HK-2 (cell line): ENCODE data around the gene FAM107B.
"Not testable (repeated sequence)": the region's sequence is repeated elsewhere in the genome, so short reads cannot be mapped to it uniquely, and the experiment has no call there.

Experiments used
- DNase-seq: peaks from one replicate; pipeline ENCODE4 v3.0.0-alpha.2; 2018; ENCODE audit not compliant: unreplicated experiment

Gene FAM107B

DNA sequence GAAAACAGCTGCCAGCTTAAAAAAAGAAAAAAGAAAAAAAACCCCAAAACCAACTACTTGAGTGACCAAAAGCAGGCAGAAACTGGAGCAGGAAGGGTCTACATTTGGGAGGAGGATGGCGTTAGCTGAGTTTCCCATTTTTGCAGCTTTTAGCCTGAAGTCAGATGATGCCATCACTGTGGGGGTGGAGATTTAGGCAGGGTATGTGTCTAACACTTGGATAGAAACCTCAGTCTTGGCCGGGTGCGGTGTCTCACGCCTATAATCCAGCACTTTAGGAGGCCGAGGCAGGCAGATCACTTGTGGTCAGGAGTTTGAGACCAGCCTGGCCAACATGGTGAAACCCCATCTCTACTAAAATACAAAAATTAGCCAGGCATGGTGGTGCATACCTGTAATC is 140.1 kb downstream of the FAM107B start:
- not testable (repeated sequence) for DNase-seq

DNA sequence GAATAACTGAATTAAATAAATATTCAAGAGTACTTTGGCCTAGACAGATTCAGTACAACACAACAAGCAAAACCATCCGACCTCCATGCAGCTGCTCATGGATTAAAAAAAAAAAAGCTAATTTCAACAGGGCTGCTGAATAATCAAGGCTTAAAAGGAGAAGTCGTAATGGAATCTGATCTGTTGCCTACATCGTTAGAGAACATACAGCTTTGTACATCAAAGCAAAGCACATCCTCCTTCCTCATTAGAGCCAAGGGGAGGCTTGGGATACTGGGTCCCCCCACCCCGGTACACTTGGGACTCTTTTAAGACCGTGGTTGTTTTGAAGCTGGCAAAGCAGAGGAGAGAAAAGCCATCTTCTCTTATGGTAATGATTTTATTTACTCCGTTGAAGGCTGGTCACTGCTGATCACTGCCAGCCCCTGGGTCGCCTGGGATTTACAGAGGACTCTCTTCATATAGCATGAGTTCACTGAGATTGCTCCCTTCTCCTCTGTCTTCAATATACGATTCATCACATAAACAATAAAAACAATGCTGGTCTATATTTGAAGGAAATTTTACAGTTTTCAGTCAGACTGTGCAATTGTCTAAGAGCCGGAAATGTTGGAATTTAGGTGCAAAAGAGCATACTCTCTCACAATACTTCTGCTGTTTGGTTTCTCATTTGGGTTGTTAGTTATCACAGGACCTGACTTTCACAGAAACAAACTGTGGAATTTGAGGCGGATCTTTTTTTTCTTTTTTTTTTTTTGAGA is 148.8 kb downstream of the FAM107B start:
- DNase-seq = no peak

DNA sequence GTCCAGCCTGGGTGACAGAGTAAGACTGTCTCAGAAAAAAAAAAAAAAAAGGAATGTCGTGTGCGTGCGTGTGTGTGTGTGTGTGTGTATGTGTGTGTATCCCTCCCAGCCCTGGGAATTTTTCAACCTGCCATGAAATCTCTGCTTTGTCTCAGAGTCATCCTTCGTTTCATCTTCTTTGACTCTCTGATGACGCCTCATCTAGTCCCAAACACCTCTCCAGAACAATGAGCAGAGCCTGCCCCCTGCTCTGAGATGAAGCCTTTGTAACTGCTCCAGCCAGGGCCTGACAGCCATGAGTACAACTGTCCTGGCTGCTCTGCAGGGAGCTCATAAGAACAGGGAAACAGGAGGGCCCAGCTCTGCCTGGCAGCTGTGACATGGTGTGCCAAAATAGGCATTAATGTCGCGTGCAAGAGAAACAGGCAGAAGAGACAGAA is 149.5 kb downstream of the FAM107B start:
- DNase-seq = no peak

DNA sequence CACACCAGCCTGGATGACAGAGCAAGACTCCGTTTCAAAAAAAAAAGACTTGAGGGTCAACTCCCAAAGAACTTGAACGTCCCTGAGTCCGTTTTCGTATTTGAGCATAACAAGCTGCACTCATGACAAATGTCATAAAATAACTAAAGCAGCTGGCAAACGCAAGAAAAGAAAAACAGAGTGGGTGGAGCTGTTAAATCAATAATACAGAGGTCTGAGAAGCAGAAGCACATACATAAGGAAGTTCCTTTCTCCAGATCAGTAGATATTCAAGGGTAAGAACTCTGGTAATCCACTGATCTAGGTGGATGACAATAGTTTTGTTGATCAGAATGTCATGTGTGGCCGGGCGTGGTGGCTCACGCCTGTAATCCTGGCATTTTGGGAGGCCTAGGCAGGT is 150.1 kb downstream of the FAM107B start:
- no peak for DNase-seq

DNA sequence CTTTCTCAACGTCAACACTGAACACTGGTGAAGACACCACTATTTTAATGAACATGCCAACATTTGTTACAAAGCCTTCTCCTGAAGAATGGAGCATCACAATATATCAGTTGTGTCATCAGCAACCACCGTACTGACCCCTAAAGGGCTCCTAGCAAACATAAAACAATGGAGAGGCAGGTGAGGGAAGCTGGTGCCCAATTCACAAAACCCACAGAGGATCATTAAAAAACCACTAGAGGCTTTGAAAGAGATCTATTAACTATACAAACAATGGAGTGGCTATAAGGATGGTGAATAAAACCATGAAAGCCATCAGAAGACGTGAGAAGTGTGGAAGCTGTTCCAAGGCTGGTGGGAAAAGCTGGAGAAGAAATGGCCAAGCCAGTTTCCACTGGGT is 150.8 kb downstream of the FAM107B start:
- no peak for DNase-seq

DNA sequence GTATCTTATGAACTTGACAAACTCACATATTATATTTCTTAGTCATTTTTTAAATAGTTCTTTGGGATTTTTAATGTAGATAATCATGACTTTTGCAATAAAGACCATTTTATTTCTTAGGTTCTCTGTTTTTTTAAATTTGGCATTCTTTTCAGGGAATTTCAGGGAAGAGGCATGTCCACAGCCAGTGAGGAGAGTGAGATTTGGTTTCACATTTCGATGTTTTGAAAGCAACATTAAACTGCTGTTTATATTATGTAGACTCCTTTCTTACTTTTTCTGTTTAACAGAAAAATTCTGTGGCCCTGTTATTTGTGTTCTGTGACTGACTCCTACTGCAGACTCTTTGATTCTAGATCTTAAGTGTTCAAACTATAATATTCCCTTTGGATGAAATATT is 153.7 kb downstream of the FAM107B start:
- no peak for DNase-seq

DNA sequence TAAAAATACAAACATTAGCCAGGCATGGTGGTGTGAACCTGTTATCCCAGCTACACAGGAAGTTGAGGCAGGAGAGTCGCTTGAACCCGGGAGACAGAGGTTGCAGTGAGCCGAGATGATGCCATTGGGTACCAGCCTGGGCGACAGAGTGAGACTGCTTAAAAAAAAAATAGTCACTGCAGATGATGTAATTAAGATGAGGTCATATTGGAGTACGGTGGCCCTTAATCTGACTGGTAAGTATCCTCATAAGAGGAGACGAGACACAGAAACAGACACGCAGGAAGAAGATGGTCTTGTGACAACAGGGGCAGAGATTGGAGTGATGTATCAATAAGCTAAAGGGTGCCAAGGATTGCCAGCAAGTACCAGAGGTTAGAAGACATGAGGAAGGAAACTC is 156.0 kb downstream of the FAM107B start:
- DNase-seq = no peak

DNA sequence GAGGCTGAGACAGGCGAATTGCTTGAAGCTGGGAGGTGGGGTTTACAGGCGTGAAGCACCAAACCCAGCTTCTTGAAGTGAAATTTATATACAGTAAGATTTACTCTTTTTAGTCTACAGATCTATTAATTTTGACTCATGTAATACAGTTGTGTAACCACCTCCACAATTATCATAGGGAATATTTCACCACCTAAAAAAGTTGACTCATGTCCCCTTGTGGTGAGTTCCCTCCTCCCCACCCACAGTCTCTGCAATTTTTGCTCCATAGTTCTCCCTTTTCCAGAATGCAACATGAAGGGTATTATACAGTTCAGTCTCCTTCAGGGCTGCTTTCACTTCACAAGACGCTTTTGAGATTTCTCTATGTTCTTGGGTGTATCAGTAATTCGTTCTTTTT is 156.8 kb downstream of the FAM107B start:
- no peak for DNase-seq

DNA sequence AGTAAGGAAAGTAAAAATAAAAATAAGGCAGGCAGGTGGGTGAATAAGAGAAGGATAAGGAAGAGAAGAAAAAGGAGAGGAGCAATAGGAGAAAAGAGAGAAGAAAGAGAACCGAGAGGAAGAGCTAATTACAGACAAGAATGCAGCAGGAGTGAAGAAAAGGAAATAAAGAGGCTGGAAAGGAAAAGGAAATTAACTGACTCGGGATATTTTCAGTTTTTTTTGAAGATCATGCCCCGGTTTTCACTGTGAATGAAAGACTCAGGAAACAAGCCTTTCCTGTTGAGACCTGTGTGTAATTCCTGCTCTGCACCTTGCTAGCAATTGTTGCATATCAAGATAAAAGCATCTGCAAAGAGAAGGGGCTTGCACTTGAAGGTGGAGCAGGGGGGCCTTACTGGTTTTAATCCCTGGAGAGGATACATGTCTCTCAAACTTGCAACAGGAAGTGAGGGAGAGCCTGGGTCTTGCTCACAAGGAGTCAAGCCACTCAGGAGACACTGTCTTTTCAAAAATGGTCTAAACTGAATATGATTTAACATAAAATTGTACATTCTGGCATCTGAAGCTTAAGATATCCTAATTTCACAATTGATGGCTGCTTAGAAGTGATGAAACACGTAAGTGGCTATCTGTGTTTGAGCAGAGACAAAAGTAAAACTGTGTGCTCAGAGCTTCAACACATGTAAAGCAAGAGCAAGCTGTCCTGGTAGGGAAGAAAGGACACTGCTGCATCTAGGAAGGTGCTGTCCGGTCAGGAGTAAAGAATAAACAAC is 157.6 kb downstream of the FAM107B start:
- no peak for DNase-seq

DNA sequence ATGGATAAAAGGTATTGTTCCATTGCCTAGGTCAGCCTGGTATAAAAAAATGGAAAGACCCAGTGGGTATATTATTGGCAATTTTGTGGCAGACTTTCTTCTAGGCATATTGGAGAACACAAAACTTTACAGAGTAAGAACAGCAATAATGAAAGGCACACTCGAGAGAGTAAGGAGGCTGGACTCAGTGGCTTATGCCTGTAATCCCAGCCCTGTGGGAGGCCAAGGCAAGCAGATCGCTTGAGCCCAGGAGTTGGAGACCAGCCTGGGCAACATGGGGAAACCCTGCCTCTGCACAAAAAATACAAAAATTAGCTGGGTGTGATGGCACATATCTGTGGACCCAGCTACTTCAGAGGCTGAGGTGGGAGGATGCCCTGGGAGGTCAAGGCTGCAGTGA is 158.2 kb downstream of the FAM107B start:
- DNase-seq = no peak

DNA sequence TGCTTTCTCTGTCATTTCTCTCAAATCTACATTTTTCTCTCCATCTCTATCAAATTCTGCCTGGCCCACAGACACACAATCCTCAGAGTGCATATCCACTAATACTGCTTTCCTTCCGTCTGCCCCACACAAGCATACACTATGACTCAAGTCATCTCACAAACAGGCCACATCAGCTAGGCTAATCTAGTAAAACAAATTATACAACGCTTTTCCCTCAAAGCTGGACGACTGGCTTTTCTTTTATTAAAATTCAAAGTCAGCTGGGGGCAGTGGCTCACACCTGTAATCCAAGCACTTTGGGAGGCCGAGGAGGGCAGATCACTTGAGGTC is 161.1 kb downstream of the FAM107B start:
- DNase-seq = no peak

DNA sequence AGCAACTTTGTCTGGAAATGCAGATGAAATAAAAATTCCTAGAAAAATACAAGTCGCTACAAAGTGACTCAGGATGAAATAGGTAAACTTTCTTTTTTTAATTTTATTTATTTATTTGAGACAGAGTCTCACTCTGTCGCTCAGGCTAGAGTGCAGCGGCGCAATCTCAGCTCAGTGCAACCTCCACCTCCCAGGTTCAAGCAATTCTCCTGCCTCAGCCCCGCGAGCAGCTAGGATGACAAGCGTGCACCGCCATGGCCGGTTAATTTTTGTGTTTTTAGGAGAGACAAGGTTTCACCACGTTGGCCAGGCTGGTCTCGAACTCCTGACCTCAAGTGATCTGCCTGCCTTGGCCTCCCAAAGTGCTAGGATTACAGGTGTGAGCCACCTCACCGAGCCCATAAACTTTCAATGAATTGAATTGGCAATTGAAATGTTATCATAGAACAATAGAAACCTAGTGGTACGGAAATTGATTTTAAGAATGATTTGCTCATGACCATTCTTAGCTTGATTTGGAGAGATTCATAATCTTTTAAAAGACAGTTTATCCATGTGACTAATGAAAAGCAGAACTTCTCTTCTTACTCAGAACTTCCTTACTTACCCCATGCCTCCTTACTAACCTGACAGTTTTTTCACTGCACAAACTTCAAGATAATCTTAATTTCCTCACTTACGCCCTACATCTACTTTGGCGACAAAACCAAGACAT is 161.7 kb downstream of the FAM107B start:
- no peak for DNase-seq

DNA sequence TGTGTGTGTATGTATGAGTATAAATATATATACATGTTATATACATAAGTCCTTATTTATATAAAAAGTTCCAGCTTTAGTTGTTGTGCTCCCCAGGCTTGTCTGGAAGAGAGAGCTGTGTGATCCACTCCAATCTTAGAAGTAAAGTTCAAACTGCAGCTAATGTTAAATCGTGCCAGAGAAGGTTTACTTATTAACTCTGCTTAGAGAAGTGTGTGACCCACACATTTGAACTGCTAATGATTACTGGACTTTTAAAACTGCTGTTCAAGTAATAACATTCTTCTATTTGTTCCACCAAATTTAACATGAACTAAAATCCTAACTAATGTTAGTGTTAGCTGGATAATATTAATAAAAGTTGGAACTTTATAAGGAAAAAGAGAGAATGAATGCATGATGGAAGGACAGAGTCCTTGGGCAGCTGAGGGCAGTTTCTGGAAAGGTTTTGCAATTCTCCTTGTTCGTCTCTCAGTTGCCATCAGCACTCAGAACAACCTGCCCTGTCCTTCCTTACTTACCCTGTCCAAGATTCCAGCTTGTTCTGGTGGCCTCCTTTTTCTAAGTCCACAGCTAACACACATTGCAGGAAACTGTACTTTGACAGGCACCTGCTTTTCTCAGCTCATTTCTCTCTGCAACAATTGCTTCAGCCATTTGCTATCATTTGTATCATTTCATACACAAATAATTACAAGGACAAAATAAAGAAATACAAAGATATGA is 162.6 kb downstream of the FAM107B start:
- DNase-seq = no peak

DNA sequence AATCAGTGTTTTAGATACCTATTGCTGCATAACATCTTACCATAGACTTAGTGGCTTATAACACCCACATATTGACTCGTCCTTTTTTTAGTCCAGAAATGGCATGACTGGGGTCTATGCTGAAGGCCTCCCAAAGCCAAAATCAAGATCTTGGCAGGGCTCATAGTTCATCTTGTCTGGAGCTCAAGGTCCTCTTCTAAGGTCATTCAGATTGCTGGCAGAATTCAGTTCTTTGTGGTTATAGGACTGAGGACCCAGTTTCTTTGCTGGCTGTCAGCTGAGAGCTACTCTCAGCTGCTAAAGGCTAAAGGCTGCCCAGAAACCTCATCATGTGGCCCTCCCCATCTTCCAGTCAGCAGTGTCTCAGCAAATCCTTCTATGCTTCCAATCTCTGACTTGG is 165.5 kb downstream of the FAM107B start:
- no peak for DNase-seq

DNA sequence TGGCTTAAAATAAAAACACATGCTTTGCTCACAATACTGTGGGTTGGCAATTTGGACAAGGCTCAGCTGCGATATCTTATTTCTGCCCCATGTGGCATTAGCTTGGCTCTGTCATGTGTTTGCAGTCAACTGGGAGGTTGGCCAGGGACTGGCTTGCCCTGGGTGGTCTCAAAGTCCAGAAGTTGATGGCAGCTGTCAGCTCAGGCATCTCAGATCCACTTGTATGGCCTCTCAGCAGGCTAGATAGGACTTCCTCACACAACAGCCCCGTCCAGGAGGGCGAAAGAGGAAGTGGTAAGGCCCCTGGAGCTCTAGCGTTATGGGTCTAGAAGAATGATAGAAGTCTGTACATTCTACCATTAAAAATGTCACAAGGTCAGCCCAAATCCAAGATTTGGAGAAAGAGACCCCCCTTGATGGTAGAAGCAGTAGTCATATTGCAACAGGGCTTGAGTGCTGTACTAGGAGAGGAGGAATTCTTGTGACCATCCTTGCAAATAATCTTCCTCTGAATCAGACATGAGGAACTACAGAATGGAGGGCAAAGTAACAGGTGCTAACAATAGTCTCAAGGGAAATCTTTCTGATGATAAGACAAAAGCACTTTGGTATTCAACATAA is 166.2 kb downstream of the FAM107B start:
- DNase-seq = no peak

DNA sequence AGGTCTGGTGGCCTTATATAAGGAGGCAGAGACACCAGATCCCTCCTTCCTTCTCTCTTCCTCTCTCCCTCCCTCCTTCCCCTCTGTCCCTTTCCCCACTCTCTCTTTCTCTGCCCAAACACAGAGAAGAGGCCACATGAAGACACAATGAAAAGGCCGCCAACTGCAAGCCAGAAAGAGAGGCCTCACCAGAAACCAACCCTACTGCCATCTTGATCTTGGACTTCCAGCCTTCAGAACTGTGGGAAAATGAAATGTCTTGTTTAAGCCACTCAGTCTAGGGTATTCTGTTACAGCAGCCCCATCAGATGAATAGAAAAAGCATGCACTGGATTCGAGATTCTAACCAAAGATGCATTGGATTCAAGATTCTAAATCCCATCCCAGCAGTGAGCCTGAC is 168.1 kb downstream of the FAM107B start:
- no peak for DNase-seq

DNA sequence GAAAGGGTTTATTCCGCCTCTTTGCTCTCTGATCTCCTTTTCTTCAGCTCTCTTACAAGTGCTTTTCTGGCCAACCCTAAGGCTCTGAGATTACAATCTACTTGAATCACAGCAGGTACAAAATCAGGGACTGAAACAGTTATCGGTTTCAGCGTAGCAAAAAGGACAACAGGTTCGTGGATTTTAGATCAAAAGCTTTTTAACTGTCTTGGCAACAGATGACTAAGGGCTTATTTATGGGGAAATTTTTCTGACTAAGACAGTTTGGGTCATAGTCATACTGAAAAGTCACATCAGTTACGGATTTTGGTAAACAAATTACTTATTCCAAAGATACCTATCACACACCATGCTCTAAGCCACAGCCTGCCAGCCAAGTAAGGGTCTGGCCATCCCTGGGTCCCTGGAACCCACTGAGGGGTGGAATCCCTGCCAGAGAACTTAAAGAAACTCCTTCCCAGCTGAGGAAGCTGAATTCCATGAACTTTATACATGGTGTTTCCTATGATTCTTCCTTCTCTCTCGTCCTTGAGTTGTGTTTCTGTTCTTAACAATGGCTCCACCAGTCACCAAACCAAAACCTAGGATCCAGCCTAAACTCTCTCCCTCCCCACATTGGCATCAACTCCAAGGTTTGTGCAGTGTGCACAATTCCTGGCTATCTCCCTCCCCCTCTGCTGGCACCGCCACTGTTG is 169.3 kb downstream of the FAM107B start:
- DNase-seq = no peak

DNA sequence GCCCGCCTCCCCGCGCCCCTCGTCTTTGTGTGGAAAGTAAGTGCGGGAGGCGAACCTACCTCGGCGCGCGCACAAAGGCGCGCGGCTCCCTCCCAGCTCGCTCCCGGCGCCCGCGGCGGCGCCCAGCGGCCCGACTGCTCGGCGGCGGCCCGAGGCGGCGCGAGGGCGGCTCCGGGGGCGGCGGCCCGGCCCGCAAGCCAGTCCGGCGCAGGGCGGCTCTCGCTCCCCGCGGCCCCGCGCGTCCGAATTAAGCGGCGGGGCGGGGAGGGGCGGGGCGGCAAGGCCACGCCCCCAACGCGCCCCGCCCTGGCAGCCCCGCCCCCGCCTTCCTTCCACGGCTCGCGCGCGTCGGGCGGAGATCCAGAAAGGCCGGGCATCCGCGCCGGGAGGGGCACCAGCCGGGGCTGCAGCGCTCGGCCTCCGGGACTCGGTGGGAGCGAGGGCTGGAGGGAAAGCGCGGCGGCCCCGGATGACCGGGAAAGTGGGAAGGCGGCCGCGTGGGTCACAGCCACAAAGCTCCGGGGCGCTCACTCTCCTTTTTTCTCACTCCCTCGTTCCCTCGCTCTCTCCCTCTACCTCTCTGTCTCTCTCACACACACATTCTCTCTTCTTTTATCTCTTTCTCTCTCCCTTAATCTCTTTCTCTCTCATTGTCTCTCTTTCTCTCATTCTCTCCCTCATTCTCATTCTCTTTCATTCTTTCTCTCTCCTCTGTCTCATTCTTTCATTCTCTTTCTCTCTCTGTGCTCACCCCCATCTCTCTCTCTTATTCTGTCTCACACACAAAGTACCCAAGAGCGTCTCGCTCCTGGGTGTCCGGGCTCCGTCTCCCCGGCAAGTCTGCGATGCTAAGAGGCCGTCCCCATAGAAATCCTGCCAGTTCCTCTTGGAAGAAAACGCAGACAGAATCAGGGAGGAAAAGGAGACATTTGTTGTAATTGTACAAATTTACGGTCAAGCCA is 170.2 kb downstream of the FAM107B start:
- DNase-seq = peak; percentile 64

DNA sequence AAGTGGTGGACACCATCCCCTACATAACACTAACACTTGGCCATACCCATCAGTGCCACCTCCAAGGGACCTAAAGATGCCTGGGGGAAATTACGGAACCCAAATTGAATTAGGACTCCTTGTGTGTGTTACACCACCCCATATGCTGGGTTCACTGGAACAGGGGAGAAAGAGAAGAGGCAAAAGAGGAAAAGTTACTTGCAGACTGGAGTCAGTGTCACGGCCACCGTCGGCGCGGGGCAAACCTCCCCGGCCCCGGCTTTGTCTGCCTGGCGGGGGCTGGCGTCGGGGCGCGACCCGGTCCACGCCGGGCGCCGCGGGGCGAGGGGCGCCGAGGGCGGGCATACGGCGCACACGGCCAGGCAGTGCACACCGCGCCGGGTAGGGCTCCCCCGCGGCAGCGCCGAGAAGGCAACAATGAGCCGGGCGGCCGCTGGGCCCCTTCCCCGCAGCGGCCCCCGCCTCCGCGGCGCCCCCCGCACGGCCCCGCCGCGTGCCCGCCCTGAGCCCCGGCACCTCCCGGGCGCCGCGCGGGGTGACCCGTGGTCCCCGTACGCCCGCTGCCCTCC is 171.1 kb downstream of the FAM107B start:
- no peak for DNase-seq
